ENCODE results near the gene EML1.

Gene EML1

GRCh38 chr14:99875421-99875820, 82.2 kb downstream of the EML1 start:
- peak; percentile 63 for DNase-seq

GRCh38 chr14:99875836-99876235, 82.6 kb downstream of the EML1 start:
- DNase-seq: peak; percentile 55

GRCh38 chr14:99876406-99876805, 83.2 kb downstream of the EML1 start:
- DNase-seq: peak; percentile 53

GRCh38 chr14:99878563-99878962, 85.3 kb downstream of the EML1 start:
- DNase-seq: no peak

GRCh38 chr14:99879401-99880295, 86.4 kb downstream of the EML1 start:
- DNase-seq: no peak

GRCh38 chr14:99880651-99881420, 87.6 kb downstream of the EML1 start:
- DNase-seq: no peak

- no peak for DNase-seq
Observed at GRCh38 chr14:99883866-99884650, 90.8 kb downstream of the EML1 start.

- peak; percentile 63 for DNase-seq
Observed at GRCh38 chr14:99884834-99885648, 91.8 kb downstream of the EML1 start.

- no peak for DNase-seq
Observed at GRCh38 chr14:99885649-99885958, 92.4 kb downstream of the EML1 start.

GRCh38 chr14:99887407-99887806, 94.2 kb downstream of the EML1 start:
- DNase-seq: no peak

- DNase-seq: no peak
Observed at GRCh38 chr14:99888149-99888548, 94.9 kb downstream of the EML1 start.

GRCh38 chr14:99889268-99889667, 96.1 kb downstream of the EML1 start:
- peak; percentile 79 for DNase-seq

GRCh38 chr14:99891266-99891665, 98.1 kb downstream of the EML1 start:
- no peak for DNase-seq

- no peak for DNase-seq
Observed at GRCh38 chr14:99891900-99892299, 98.7 kb downstream of the EML1 start.

- no peak for DNase-seq
Observed at GRCh38 chr14:99892406-99892805, 99.2 kb downstream of the EML1 start.

GRCh38 chr14:99896361-99896760, 103.1 kb downstream of the EML1 start:
- no peak for DNase-seq

GRCh38 chr14:99899578-99900178, 106.5 kb downstream of the EML1 start:
- DNase-seq: no peak

GRCh38 chr14:99902925-99903324, 109.7 kb downstream of the EML1 start:
- no peak for DNase-seq

- no peak for DNase-seq
Observed at GRCh38 chr14:99904506-99904905, 111.3 kb downstream of the EML1 start.

- DNase-seq: no peak
Observed at GRCh38 chr14:99905121-99905520, 111.9 kb downstream of the EML1 start.

- no peak for DNase-seq
Observed at GRCh38 chr14:99907761-99908652, 114.8 kb downstream of the EML1 start.

Measured in retina (tissue), 1 donor.